Nucleus accumbens (tissue), 56 donors: ENCODE measurements around the gene CTNNA2.

Source experiments
- DNase-seq, 56 donors: peaks; one replicate each; lab custom pipeline; 2025; lab: John Stamatoyannopoulos, UW

CTNNA2 gene

GRCh38 chr2:79909521-79909920 lies 396.7 kb downstream of the CTNNA2 start:
- DNase-seq, result no peak

DNA sequence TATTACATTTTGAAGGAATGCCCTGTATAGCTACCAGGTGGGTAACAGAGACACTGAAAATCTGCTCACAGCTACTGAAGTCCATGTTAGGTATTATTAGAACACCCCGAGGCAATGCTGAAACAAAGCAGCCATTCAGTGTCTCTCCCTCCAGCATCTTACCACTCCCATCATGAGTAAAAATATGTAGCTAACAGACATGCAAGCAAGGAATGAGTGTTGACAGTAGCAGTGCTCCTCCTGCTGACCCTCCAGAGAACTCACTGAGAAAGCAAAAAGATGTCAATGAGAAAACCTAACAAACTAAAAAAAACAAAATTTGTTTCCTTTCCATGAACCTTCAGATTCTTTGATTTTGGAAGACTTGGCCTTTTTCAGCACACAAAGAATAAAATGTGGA lies 397.8 kb downstream of the CTNNA2 start:
- DNase-seq, result no peak

DNA sequence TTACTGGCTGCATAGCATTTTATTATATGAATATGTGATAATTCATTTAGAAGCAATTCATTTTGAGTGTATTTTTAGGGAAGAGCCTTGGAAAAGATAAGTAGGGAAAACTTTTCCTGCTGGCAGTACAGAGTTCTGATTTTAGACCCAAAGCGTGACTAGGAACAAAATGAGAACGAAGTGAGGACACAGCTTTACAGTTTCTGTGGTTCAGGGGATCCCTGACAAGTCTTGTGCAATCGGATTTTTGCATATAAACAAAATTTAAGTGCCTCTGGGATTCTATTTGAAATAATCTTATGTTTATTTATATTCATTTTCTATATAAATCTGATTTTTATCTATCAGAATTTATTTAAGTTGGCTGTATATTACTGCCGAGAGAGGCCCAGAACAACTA lies 402.6 kb downstream of the CTNNA2 start:
- DNase-seq, result no peak

DNA sequence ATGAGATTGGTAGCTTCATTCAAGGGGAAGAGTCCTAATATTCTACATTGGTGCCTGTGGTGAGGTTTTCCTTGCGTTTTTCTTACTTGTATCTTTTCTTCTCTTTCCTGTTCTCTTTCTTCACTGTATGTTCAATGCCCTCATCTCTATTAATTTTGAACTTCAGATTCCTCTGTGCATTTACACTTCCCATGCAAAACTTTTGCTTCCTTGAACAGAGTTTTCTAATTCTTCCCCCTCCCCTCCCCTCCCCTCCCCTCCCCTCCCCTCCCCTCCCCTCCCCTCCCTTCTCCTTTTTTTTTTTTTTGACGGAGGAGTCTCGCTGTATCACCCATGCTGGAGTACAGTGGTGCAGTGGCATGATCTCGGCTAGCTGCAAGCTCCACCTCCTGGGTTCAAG lies 403.4 kb downstream of the CTNNA2 start:
- DNase-seq, result no peak

- no peak for DNase-seq
Observed at GRCh38 chr2:79920512-79921076, 407.7 kb downstream of the CTNNA2 start.

- no peak for DNase-seq
Observed at GRCh38 chr2:79929624-79930023, 416.8 kb downstream of the CTNNA2 start.

DNA sequence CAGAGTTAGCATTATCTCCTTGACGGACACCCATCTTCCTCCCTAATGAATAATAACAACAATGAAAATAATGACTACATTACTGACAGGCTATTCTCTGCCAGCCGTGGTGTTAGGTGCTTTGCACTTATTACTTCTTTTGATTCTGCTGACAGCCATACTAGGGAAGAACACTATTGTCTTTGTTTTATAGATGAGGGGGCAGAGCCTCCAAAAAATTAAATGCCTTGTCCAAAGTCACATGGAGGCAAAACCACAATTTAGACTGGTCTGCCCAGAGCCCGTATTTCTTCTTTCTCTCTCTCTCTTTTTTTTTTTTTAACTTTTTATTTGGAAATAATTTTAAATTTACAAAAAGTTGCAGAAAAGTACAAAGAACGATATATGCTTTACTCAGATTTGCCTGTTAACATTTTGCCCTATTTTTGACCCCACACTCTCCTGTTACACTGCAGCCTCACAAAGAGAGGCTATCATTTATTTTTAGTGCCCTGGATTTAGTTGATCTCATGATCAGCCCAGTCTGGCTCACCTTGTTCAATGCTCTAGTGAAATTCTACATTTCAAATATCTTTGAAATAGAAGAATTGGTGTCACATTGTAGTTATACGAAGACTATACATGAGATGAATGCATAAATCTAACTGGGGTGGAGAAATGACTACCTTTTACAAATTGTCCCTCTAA lies 422.3 kb downstream of the CTNNA2 start:
- DNase-seq, result no peak

DNA sequence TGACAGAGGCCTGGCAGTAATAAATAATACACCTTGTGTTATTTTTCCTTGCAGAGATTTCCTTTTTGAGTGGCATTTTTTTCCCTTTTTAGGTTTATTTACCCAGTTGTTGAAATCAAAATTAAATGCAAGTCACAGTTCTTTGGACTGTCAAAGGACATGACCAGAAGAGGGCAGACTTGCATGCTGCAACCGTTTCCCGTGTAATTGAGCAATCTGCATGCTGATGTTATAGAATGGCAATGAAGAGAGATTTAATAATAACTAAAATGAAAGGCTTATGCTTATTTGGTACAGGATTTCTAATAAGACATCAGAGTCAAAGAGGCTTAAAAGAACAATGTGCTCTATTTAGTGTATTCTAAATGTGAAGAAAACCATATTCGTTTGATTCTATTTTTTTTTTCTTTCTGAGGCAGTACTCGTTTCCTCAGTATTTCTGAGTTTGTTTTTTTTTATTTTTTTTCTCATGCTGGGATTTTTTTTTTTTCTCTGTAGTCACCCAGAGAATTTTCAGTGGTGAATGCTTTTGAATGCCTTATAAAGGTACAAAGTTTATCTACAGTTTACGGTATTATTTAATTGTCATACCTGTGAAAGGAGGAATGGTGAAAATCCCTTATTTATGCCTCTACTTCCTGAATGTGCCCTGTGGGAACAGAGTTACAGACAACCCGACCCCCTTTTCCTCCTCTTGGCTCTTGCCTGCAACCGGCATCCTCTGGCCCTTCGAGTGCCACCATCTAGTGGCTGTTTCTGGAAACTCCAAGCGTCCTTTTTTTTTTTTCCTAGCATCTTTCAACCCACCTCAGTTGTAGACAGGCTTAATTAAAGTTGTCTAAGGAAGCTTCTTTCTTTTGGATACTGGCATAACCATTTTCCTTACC lies 423.2 kb downstream of the CTNNA2 start:
- DNase-seq, result peak in 49 of 56 donors; percentile 2 to 87 (median 40)

DNA sequence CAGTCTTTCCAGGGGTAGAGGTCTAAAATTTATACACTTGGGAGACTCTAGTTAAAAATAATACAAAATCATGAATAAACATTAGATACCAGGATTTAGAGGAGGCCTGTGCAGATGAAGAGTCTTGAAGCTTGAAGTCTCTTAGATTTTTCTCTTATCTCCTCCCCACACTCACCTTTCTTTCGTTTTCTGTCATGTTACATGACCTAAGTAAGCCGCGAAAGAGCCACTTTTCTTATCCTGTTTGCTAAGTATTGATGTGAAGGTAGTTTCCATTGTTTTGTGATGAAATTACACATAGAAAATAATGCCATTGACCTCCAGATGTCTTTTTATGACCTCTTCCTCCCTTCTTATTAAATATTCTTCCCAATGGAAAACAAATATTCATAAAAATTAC lies 423.9 kb downstream of the CTNNA2 start:
- DNase-seq, result no peak

- no peak for DNase-seq
Observed at GRCh38 chr2:79938648-79939047, 425.8 kb downstream of the CTNNA2 start.

GRCh38 chr2:79940364-79940763 lies 427.5 kb downstream of the CTNNA2 start:
- peak in 23 of 56 donors; percentile 6 to 59 (median 23) for DNase-seq

DNA sequence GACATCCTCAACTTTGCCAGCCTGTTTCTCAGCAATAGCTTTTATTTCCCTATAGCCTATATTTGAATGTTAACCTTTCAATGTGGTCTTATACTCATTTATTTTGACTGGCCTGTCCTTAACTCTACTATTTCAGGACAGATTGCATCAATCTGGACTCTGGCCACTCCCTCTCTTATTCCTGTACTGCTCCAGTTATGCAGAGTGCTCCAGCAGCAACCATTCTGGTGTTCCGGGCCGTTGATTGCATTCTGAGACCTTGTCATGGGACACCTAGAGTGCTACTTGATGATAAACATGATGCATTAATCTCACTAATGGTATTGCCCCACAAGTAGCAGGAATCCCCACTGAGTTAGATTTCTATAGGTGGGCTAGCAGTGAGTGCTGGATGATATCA lies 428.3 kb downstream of the CTNNA2 start:
- DNase-seq, result no peak

DNA sequence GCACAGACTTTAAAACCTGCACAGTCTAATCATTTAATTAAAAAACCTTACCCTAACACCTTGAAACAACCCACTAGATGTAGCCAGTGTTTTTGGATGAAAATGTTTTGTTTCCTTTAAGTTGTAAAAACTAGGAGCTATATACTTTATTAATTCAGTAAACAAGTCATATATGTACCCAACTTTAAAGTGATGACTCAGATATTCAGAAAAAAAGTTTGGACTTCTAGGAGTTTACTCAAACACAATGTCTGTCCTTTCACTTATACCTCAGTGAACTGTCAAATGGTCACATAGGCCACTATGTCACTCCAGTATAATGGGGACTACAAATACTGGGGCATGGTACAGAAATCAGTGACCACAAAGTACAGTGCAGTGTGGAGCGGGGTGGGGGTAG lies 431.4 kb downstream of the CTNNA2 start:
- no peak for DNase-seq

DNA sequence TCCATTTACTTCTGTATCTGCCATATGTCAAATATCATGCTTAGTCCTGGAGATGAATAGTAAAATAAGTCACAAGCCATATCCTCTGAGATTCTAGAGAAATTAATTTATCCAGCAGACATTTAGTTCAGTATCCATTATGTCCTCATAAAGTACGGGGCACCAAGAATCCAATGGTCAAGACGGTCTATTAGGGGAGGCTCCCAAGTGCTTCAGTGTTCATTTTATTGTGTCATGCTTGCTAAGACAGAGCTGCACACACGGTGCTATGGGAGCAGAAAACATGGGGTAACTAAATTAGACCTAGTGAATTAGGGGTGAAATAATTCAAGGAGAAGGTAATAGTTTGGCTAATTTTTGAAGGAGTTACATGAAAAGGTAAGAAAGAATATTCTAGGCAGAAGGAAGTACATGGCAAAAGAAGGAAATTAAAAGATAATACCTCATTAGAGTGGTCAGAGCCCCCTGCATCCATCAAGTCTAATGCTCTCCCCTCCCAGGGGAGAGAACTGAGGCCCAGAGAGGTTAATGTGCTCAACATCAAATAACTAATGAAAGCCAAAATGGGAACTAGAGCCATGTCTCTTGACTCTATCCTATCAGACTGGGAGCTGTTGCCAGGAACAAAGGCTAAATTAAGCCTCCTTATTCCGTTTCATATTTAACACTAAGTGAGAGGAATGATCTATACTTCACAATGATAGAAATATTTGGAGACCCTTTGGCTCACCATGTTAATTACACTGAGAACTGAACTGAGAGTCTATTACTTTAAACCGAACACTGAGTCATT lies 433.0 kb downstream of the CTNNA2 start:
- no peak for DNase-seq

GRCh38 chr2:79947751-79948150 lies 434.9 kb downstream of the CTNNA2 start:
- no peak for DNase-seq

DNA sequence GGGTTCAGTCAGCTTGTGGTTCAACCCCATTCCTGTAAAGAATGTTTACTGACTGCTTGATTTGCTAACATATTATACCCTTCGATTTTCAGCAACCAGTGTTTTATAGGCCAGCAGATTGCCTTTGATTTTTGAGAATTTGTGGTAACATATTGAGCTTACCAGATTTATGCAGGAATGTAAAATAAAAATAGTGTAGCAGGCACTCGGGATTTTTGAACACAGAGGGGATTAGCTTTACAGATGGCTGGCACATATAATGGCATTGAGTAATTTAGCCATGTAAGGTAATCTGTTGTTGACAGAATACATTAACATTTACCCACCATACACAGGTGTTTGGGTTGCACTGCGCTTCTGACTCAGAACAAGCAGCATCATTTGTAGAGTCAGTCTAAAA lies 437.7 kb downstream of the CTNNA2 start:
- DNase-seq, result no peak

GRCh38 chr2:79952616-79953015 lies 439.8 kb downstream of the CTNNA2 start:
- no peak for DNase-seq

- DNase-seq, result no peak
Observed at GRCh38 chr2:79960035-79960434, 447.2 kb downstream of the CTNNA2 start.

GRCh38 chr2:79960519-79960918 lies 447.7 kb downstream of the CTNNA2 start:
- no peak for DNase-seq

DNA sequence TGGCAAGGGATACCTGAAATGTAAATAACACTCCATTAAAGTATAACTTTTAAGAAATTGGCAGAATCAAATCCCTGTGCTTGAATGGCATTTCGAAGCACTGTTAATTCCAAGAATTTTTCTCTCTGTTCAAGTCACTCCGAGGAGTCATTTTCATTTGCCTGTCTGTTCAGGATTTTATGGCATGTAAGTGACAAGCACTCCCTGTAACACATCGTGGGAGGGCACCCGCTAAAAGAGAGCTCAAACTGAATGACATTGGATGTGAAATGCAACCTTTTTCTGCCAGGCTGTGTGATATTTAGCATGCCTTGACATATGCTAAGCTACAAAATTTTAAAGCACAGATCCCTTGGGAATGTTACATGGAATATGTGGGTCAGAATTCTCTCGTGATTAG lies 452.1 kb downstream of the CTNNA2 start:
- peak in 17 of 56 donors; percentile 4 to 62 (median 29) for DNase-seq

DNA sequence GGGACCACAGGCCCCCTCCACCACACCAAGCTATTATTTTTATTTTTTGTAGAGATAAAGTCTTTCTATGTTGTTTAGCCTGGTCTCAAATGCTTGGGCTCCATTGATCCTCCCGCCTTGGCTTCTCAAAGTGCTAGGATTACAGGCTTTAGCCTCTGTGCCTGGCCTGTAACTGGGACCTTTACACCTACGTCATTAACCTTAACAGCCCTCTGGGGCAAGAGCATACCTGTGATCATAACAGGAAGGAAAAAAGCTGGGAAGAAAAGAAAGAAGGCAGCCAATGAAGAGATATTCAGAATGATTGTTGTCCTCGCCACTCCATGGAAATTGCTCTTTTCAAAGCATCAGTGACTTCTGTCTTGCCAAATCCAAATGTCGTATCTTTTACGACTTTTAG lies 453.5 kb downstream of the CTNNA2 start:
- DNase-seq, result no peak
